ENCODE data around the gene LGALS7B.
"Not testable (repeated sequence)": the region's sequence is repeated elsewhere in the genome, so short reads cannot be mapped to it uniquely, and the experiment has no call there.

The LGALS7B gene

GRCh38 chr19:38796154-38796553, 7.2 kb downstream of the LGALS7B start:
- DNase-seq (ENCODE audit: low spot score), result no peak

GRCh38 chr19:38797781-38798180, 8.8 kb downstream of the LGALS7B start:
- not testable (repeated sequence) for DNase-seq (ENCODE audit: low spot score)

- DNase-seq (ENCODE audit: low spot score), result no peak
These were observed 10.1 kb downstream of the LGALS7B start for GRCh38 chr19:38799104-38799503.

GRCh38 chr19:38800577-38801347, 11.8 kb downstream of the LGALS7B start:
- DNase-seq (ENCODE audit: low spot score), result no peak

- no peak for DNase-seq (ENCODE audit: low spot score)
These were observed 12.5 kb downstream of the LGALS7B start for GRCh38 chr19:38801359-38802095.

- DNase-seq (ENCODE audit: low spot score), result no peak
These were observed 14.5 kb downstream of the LGALS7B start for GRCh38 chr19:38803543-38803942.

- DNase-seq (ENCODE audit: low spot score), result peak; percentile 97
These were observed 16.2 kb downstream of the LGALS7B start for GRCh38 chr19:38805180-38805579.

GRCh38 chr19:38806371-38806770, 17.4 kb downstream of the LGALS7B start:
- no peak for DNase-seq (ENCODE audit: low spot score)

GRCh38 chr19:38807374-38808098, 18.5 kb downstream of the LGALS7B start:
- DNase-seq (ENCODE audit: low spot score), result not testable (repeated sequence)

- no peak for DNase-seq (ENCODE audit: low spot score)
These were observed 19.7 kb downstream of the LGALS7B start for GRCh38 chr19:38808741-38809140.

- no peak for DNase-seq (ENCODE audit: low spot score)
These were observed 20.7 kb downstream of the LGALS7B start for GRCh38 chr19:38809592-38810252.

GRCh38 chr19:38812009-38812840, 23.2 kb downstream of the LGALS7B start:
- DNase-seq (ENCODE audit: low spot score), result no peak

- DNase-seq (ENCODE audit: low spot score), result no peak
These were observed 23.9 kb downstream of the LGALS7B start, which contains the start of gene LGALS4 for GRCh38 chr19:38812841-38813320. LGALS4 (minus strand) TSS chr19:38812945; CDS start chr19:38812886, 59 bp downstream.

GRCh38 chr19:38813323-38813722, 24.3 kb downstream of the LGALS7B start:
- DNase-seq (ENCODE audit: low spot score), result no peak

- not testable (repeated sequence) for DNase-seq (ENCODE audit: low spot score)
These were observed 24.9 kb downstream of the LGALS7B start for GRCh38 chr19:38813932-38814331.

- DNase-seq (ENCODE audit: low spot score), result no peak
These were observed 26.3 kb downstream of the LGALS7B start for GRCh38 chr19:38815059-38816001.

- no peak for DNase-seq (ENCODE audit: low spot score)
These were observed 27.2 kb downstream of the LGALS7B start for GRCh38 chr19:38816131-38816750.

GRCh38 chr19:38817081-38817480, 28.1 kb downstream of the LGALS7B start:
- DNase-seq (ENCODE audit: low spot score), result no peak

- DNase-seq (ENCODE audit: low spot score), result no peak
These were observed 30.4 kb downstream of the LGALS7B start for GRCh38 chr19:38819231-38819920.
